Measurements from ENCODE around the gene HOXA2.

The HOXA2 gene

DNA sequence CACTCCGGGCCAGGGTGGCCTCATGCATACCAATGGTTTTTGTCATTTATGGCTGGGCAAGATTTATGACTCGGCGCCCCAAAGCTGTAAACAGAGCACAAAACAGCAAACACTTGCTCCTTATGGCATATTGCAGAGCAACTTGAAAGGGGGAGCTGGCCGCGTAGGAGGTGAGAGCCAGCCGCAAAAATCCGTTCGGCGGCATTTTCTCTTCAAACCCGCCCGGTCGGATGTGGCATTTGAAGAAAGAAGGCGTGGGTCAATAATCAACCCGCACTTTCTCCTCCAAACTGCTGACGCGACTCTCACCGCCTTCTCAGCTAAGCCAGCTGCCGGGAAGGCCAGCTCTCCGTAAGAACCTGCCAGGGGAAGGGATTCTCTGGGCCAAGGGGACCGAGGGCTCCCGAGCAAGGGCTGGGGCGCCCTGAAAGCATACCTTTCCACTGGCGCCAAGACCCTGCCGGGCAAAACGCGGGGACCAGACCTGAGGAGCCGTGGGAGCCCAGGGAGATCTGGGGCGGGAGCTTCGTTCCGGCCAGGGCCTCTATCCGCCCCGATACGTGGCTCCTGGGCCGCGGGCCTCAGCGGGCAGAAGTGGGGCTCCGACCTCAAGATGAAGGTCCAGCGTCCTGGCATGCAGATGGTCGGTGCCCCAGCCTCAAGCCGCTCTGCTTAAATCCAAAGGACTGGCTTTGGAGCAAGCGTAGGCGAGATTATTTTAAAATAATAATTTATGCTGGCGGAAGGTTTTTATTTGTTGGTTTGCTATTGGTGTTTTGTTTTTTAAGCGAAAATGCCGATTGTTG is 12.9 kb upstream of the HOXA2 start (continued):
- TF ChIP-seq, protein P1, sequence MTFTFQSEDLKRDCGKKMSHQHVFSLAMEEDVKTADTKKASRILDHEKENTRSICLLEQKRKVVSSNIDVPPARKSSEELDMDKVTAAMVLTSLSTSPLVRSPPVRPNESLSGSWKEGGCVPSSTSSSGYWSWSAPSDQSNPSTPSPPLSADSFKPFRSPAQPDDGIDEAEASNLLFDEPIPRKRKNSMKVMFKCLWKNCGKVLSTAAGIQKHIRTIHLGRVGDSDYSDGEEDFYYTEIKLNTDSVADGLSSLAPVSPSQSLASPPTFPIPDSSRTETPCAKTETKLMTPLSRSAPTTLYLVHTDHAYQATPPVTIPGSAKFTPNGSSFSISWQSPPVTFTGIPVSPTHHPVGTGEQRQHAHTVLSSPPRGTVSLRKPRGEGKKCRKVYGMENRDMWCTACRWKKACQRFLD (tag by site-specific recombination; IDR thresholded peaks at IDR 0.05) = no peak
- TF ChIP-seq GLI2 (tag by site-specific recombination; IDR thresholded peaks at IDR 0.05; ENCODE audit: borderline replicate concordance, low read depth) = peak; percentile 82; the same call in 1 of the 2 replicates
- peak; percentile 83 for TF ChIP-seq IKZF3 (tag by site-specific recombination; IDR thresholded peaks at IDR 0.05)
- TF ChIP-seq ZBTB17 (tag by site-specific recombination; IDR thresholded peaks at IDR 0.05) = peak; percentile 42; the same call in 1 of the 2 replicates

DNA sequence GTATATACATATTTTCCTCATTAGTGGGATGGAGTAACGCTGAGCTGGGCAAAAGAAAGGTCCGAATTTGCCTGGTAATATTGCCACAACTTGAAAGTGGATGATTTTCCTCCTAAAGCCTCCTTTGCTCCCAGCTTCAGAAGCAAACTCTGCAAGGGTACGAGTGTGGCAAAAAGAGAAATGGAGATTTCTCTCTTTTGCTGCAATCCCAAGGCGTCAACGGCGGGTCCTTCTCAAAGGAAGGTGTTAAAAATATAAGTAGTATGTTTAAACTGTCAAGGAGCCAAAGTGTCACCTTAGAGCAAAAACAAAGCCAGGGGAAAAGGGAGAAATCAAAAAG is 12.4 kb upstream of the HOXA2 start:
- peak overlapping the region; percentile 70 for H3K4me3 ChIP-seq (ENCODE audit: low read depth, low read length)
- ChIA-PET CTCF (interaction anchor here (0.6 to 2.6 kb wide), 7 partner anchors 14 to 259 kb away, joined by 3 to 14 read pairs (median 4); partner anchors contain the start of gene HOXA5), POLR2A (interaction anchor here (0.7 to 3.6 kb wide), 13 partner anchors 14 to 251 kb away, joined by 3 to 32 read pairs (median 4); partner anchors contain the start of genes HOXA1, HOXA3, HOXA4 and HOXA5)
- peaks cover 3 to 19% of the 10 kb centered on the region in 2 experiments; a peak in 2 of 3 replicates for H3K36me3 ChIP-seq (ENCODE audit: control insufficient read depth in 2 of 2, insufficient read depth in 1 of 2, low read length in 2 of 2)
- no peaks in the 10 kb centered on the region for H3K9me3 ChIP-seq (ENCODE audit: control insufficient read depth, insufficient read depth, low read depth, low read length)
- H3K4me1 ChIP-seq (ENCODE audit: control insufficient read depth, insufficient read depth, low read length) = peaks cover 26% of the 10 kb centered on the region
- H3K27ac ChIP-seq (ENCODE audit: extremely low read depth, low read depth, low read length) = peak overlapping the region; percentile 99
- TF ChIP-seq ZSCAN16 (tag by site-specific recombination; IDR thresholded peaks at IDR 0.05) (no peak), ZBTB17 (tag by site-specific recombination; IDR thresholded peaks at IDR 0.05) (no peak), ZNF335 (tag by site-specific recombination; conservative IDR thresholded peaks at IDR 0.05) (no peak), OSR2 (tag by site-specific recombination; IDR thresholded peaks at IDR 0.05) (no peak), ZNF10 (tag by site-specific recombination; IDR thresholded peaks at IDR 0.05) (no peak), ZNF561 (tag by site-specific recombination; IDR thresholded peaks at IDR 0.05; ENCODE audit: borderline replicate concordance) (peak; percentile 60; the same call in 1 of the 2 replicates), OVOL3 (tag by site-specific recombination; IDR thresholded peaks at IDR 0.05) (0 out of 2 replicates have a peak, but pooled peaks have one; percentile 16), ZIC2 (tag by site-specific recombination; IDR thresholded peaks at IDR 0.05) (no peak)
- TF ChIP-seq, protein P2, sequence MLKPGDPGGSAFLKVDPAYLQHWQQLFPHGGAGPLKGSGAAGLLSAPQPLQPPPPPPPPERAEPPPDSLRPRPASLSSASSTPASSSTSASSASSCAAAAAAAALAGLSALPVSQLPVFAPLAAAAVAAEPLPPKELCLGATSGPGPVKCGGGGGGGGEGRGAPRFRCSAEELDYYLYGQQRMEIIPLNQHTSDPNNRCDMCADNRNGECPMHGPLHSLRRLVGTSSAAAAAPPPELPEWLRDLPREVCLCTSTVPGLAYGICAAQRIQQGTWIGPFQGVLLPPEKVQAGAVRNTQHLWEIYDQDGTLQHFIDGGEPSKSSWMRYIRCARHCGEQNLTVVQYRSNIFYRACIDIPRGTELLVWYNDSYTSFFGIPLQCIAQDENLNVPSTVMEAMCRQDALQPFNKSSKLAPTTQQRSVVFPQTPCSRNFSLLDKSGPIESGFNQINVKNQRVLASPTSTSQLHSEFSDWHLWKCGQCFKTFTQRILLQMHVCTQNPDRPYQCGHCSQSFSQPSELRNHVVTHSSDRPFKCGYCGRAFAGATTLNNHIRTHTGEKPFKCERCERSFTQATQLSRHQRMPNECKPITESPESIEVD (tag by site-specific recombination; IDR thresholded peaks at IDR 0.05) = no peak
- TF ChIP-seq, protein P3, sequence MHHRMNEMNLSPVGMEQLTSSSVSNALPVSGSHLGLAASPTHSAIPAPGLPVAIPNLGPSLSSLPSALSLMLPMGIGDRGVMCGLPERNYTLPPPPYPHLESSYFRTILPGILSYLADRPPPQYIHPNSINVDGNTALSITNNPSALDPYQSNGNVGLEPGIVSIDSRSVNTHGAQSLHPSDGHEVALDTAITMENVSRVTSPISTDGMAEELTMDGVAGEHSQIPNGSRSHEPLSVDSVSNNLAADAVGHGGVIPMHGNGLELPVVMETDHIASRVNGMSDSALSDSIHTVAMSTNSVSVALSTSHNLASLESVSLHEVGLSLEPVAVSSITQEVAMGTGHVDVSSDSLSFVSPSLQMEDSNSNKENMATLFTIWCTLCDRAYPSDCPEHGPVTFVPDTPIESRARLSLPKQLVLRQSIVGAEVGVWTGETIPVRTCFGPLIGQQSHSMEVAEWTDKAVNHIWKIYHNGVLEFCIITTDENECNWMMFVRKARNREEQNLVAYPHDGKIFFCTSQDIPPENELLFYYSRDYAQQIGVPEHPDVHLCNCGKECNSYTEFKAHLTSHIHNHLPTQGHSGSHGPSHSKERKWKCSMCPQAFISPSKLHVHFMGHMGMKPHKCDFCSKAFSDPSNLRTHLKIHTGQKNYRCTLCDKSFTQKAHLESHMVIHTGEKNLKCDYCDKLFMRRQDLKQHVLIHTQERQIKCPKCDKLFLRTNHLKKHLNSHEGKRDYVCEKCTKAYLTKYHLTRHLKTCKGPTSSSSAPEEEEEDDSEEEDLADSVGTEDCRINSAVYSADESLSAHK (tag by site-specific recombination; IDR thresholded peaks at IDR 0.05) = no peak

DNA sequence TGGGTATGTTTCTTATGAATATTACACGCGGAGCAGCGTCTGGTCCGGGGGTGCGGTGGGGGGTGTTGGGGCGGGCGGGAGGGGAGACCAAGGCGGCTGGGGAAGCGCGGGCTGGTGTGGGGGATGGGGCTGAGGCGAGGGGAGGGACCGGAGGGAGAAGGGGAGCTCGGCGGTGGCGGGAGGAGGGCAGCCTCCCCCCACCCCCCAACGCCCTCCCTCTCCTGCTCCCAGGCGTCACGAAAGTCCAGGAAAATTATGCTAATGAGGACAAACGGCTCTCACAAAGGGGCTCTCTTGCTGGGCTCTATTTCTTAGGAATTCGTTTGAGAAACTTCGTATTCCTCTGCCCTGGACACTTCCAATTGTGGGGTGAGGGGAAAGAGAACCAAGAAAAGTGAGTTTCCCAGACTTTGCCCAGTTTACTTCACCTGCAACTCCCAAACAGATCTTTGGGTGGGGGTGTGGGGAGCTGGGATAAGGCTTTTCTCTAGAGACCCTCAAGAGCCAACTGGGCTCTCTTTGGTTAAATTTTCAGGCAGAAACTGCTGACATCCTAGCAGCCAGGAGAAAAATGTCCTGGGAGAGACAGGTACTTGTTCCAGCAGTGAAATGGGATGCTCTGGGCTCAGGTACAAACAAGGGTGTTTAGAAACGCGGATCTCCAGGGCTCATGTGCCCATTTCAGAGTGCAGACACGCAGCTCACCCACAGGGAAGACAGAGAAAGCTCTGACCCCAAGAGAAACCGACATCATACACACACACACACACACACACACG is 11.7 kb upstream of the HOXA2 start:
- CTCF ChIA-PET = interaction anchor here (0.6 to 2.6 kb wide), 5 partner anchors 17 to 259 kb away, joined by 3 to 14 read pairs (median 4); partner anchors contain the start of gene HOXA5
- Histone ChIP-seq H3K4me1 (ENCODE audit: control insufficient read depth, insufficient read depth, low read length) (peaks cover 26% of the 10 kb centered on the region), H3K4me3 (ENCODE audit: low read depth, low read length) (peak overlapping the region; percentile 70), H3K9me3 (ENCODE audit: control insufficient read depth, insufficient read depth, low read depth, low read length) (no peaks in the 10 kb centered on the region), H3K27ac (ENCODE audit: extremely low read depth, low read depth, low read length) (peak overlapping the region; percentile 99), H3K36me3 (ENCODE audit: control insufficient read depth in 2 of 2, insufficient read depth in 1 of 2, low read length in 2 of 2) (peaks cover 3 to 25% of the 10 kb centered on the region in 2 experiments; a peak in 2 of 3 replicates)
- POLR2A ChIA-PET = interaction anchor here (0.5 to 3.6 kb wide), 15 partner anchors 8 to 258 kb away, joined by 3 to 32 read pairs (median 5); partner anchors contain the start of genes HOXA1, HOXA4, HOXA5 and HOXA7
- TF ChIP-seq PRDM1 (tag by site-specific recombination; IDR thresholded peaks at IDR 0.05) (peak; percentile 54; the same call in 1 of the 2 replicates), ZEB2 (tag by site-specific recombination; IDR thresholded peaks at IDR 0.05) (0 out of 2 replicates have a peak, but pooled peaks have one; percentile 16), ZNF302 (tag by site-specific recombination; IDR thresholded peaks at IDR 0.05; ENCODE audit: low read depth) (no peak), GLIS1 (tag by site-specific recombination; IDR thresholded peaks at IDR 0.05) (peak; percentile 35; the same call in 1 of the 2 replicates), WT1 (tag by site-specific recombination; IDR thresholded peaks at IDR 0.05) (peak; percentile 84), ZNF341 (tag by site-specific recombination; IDR thresholded peaks at IDR 0.05; ENCODE audit: low read depth) (0 out of 2 replicates have a peak, but pooled peaks have one; percentile 9), ZNF629 (tag by site-specific recombination; IDR thresholded peaks at IDR 0.05) (peak; percentile 8; the same call in 1 of the 2 replicates), IKZF3 (tag by site-specific recombination; IDR thresholded peaks at IDR 0.05) (peak; percentile 94)
- TF ChIP-seq, protein P4, sequence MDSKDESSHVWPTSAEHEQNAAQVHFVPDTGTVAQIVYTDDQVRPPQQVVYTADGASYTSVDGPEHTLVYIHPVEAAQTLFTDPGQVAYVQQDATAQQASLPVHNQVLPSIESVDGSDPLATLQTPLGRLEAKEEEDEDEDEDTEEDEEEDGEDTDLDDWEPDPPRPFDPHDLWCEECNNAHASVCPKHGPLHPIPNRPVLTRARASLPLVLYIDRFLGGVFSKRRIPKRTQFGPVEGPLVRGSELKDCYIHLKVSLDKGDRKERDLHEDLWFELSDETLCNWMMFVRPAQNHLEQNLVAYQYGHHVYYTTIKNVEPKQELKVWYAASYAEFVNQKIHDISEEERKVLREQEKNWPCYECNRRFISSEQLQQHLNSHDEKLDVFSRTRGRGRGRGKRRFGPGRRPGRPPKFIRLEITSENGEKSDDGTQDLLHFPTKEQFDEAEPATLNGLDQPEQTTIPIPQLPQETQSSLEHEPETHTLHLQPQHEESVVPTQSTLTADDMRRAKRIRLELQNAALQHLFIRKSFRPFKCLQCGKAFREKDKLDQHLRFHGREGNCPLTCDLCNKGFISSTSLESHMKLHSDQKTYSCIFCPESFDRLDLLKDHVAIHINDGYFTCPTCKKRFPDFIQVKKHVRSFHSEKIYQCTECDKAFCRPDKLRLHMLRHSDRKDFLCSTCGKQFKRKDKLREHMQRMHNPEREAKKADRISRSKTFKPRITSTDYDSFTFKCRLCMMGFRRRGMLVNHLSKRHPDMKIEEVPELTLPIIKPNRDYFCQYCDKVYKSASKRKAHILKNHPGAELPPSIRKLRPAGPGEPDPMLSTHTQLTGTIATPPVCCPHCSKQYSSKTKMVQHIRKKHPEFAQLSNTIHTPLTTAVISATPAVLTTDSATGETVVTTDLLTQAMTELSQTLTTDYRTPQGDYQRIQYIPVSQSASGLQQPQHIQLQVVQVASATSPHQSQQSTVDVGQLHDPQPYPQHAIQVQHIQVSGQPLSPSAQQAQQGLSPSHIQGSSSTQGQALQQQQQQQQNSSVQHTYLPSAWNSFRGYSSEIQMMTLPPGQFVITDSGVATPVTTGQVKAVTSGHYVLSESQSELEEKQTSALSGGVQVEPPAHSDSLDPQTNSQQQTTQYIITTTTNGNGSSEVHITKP (tag by site-specific recombination; IDR thresholded peaks at IDR 0.05) = peak; percentile 73

Measured in HEK293 (cell line).